GM12892 (cell line): Measurements from ENCODE around the gene WNT1.

Experiments
- POLR2A ChIP-seq: IDR thresholded peaks from 2 replicates; pipeline ENCODE4 v1.6.1; 2011; ENCODE audit warnings: low read depth, low read length, control low read depth
- TAF1 ChIP-seq: IDR thresholded peaks from 2 replicates; pipeline ENCODE4 v1.6.1; 2011; ENCODE audit warnings: low read depth, mild to moderate bottlenecking, control low read depth, low read length, borderline replicate concordance

GRCh38 chr12:48994224-48995085, 16.3 kb downstream of the WNT1 start:
- TF ChIP-seq TAF1 (no peak), POLR2A (no peak)
